Measurements from ENCODE around the gene CDK4.
"Not testable (repeated sequence)": the region's sequence is repeated elsewhere in the genome, so short reads cannot be mapped to it uniquely, and the experiment has no call there.

The CDK4 gene

DNA sequence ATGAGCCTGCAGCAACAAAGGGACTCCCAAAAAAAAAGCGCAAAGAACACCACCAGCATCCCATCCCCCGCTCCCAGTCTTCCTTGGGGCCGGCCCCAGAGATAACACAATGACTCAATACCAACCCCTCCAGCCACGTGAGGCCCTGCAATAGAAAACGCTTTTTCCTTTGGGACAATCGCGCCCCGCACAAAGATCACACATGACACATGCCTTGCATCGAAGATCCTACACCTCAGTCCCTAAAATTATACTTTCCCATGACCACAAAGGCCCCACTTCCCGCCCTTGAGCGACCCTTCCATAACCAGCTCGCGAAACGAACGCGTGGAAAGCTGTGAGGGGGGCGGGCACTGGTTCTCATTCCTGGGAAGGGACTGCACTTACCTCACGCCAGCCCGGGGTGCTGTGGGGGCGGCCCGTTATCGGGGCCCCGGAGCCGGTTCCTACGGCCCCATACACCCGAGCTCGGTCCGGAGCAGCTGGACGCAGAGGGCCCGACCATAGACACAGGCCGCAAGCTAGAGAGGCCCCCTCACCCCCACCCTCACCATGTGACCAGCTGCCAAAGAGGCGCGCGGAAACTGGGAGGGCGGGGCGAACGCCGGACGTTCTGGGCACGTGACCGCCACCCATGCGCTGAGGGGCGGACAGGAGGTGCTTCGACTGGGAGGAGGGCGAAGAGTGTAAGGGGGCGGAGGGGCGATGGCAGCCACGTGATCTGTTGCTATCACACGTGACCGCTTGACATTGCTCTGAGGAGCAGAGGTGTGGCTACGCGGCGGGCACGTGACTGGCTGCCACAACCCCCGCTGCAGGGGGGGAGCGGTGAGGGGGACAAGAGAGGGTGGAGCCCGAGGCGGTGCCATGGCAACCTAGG is at the start of gene CDK4:
Gene CDK4, minus strand, starts transcription at position 523 of the 880 bp plus-strand sequence. CDS start 593 bp downstream, outside the sequence.
- DNase-seq (ENCODE audit: low read depth): peak; percentile 96

DNA sequence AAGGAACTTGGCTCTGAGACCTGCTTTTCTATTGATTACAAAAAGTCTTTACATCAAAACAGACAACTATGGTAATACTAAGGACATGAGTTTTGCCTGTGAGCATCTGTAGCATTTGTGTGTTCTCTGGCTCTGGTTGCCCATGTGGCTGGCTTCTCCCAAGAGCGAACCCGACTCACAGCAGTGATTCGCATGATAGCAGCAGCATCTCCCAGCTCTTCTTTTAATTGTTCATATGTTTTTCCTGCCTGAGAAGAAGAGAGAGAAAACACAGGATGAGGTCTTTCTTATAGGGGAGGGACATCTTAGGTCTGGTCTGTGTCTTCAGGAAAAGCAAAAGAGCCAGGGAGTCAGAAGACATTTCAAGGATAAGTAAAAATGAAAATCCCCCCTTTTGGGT is 48.9 kb upstream of the CDK4 start:
- DNase-seq (ENCODE audit: low read depth): no peak

DNA sequence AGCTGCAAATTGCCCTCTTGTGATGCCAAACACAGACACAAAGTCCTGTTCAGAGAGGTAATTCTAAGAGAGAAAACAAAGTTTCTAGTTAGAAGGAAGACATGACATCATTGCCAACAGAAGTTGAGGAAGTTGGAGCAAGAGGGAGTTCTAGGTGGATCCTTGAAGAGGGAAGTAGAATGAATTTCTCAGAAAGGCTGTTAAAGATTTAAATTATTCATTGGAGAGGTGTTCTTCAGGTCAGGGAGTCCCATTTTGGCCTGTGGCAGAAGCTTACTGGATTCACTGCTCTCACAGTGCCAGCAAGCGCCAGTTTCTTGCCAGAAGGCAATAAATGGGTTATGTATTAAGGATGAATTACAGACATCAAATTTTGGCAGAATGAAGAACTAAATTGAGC is 45.8 kb upstream of the CDK4 start:
- DNase-seq (ENCODE audit: low read depth): no peak

DNA sequence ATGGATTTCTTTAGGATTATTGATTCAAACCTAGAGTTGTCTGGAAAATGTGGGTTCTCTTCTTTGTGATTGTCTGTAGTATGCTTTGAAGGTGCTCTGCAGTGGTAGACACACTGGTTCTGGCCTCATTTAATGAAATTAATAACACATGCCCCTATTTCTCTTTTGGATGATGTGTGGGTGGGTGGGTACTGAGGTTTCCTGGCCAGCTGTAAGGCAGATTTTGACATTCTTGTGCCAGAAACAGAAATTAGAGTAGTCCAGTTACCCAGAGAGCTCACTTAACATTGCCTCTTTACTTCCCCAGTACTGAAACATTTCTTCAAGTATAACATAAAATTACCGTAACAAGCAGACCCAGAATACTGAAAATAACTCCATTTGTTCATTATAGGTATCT is 44.9 kb upstream of the CDK4 start:
- no peak for DNase-seq (ENCODE audit: low read depth)

DNA sequence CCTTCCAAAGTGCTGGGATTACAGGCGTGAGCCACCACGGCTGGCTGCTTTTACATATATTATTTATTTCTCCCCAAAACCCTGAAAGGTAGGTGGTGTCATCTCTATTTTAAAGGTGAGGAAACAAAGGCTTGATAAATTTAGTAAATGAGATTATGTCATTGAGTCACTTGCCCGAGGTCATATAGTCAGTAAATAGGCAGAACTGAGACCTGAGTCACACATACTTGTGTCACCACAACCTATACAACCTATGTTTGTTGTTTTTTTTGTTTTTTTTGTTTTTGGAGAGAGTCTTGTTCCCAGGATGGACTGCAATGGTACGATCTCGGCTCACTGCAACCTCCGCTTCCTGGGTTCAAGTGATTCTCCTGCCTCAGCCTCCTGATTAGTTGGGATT is 43.2 kb upstream of the CDK4 start:
- no peak for DNase-seq (ENCODE audit: low read depth)

DNA sequence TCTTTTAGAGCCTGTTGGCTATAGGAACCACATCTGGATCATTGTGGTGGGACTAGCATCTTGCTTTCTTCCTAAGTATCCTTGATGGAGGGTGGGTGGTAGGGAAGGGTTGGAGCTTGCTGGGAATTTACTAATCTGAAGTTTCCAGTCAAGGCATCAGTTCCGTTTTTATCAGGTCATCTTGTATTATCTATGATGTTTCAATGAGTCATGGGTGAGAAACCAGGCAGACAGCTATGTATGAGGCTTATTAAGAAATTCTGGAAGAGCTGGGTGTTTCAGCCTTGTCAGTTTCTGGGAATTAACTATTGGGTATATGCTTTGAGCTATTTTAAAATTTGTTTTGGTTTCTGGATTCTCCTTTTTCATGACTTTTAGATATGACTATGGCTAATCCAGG is 41.8 kb upstream of the CDK4 start:
- no peak for DNase-seq (ENCODE audit: low read depth)

DNA sequence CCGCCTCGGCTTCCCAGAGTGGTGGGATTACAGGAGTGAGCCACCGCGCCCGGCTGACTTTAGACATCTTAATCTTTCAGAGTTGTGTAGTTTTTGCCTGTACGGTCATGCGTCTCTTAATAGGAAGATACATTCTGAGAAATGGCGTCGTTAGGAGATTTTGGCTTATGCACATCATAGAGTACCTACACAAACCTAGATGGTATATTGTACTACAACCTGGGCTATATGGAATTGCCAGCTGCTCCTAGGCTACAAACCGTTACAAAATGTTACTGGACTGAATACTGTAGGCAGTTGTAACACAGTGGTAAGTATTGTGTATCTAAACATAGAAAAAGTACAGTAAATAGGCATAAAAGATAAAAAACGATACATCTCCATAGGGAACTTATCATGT is 31.8 kb upstream of the CDK4 start:
- no peak for DNase-seq (ENCODE audit: low read depth)

DNA sequence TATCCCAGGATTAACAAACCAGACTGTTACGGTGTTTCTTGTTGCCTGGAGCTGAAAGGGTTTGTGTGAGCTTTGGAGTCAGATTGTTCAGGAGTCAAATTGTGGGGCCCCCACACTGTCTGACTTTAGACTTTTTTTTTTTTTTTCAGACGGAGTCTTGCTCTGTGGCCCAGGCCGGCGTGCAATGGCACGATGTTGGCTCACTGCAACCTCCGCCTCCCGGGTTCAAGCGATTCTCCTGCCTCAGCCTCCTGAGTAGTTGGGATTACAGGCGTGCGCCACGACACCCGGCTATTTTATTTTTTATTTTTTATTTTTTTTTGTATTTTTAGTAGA is 31.3 kb upstream of the CDK4 start:
- no peak for DNase-seq (ENCODE audit: low read depth)

DNA sequence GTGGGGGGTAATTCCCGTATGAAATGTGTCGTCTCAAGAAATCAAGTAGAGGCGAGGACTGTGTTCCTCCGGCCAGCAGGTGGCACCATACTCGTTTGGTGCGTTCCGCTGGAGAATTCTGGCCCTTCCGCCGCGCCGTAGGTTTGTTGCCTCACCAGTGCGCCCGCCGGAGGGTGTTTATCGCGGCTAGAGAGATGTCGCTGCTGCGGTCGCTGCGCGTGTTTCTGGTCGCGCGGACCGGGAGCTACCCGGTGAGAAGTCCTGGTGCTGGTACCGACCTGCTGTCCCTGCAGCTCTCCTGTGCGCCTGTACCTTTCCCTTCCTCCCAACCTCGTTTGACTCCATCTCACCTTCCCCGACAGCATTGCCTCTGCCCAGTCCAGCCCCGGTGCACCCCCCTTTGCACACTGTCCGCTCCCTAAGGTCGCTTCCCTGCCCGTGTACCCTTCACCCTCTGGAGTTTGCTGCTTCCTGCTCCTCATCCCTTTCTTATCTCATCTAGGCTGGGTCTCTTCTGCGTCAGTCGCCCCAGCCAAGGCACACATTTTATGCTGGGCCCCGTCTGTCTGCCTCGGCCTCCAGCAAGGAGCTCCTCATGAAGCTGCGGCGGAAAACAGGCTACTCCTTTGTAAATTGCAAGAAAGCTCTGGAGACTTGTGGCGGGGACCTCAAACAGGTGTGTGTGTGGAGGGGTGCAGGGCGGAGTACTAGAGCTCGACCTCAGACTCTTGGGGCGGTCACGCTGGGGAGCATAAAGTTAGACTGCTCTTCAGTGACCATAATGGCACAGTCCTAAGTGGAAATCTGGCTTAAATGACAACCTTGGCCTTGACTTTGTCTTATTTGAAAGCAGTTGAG is 30.7 kb upstream of the CDK4 start, which contains the start of gene TSFM:
Gene TSFM, plus strand, starts transcription at position 180 of the 858 bp plus-strand sequence. Its CDS starts 15 bp downstream, at position 195.
- DNase-seq (ENCODE audit: low read depth): peak; percentile 92

DNA sequence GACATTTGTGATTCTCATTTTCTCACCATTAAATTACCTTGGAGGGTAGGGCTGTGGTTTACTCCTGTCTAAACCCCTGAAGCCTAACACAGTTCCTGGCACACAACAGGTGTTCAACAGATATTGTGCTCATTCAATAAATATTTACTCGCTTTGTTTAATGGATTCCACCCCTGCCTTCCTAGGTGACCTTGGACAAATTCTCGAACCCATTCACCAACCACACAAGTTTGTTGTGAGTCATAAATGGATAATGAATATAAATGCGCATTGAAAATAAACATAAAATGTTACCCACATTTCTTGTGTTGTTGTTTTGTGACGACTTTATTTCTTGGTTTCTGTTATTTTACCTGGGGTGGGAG is 30.1 kb upstream of the CDK4 start:
- no peak for DNase-seq (ENCODE audit: low read depth)

DNA sequence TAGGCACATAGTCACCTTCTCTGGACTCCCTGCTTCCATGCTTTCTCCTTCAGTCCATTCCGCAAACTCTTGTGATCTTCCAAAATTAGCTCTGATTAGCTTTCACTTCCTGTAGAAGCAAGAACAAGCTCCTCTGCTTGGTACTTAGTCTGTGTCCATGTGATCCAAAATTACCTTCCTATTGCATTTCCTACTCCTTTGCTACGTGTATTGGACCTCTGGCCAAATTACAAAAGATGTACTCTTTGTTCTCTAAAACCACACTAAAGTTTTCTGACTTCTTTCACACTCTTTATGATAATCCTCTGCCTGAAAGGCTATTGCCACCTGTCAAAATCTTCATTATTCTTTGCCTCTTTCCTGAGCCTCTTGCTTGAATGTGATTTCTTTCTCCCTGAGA is 29.7 kb upstream of the CDK4 start:
- no peak for DNase-seq (ENCODE audit: low read depth)

DNA sequence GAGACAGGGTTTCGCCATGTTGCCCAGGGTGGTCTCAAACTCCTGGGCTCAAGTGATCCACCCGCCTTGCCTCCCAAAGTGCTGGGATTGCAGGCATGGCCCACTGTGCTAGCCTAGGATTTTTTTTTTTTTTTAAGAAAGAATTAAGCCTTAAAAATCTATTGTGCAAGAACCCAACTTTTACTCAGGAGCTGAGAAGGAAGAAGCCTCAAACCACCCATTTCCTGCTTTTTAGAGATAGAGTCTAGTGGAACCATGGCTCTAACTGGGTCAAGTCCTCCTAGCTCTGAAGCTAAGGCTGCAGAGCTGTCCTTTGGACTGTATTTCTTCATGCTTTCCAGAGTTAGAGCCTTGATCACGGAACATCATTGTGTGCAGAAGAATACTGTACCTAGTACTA is 29.1 kb upstream of the CDK4 start:
- no peak for DNase-seq (ENCODE audit: low read depth)

DNA sequence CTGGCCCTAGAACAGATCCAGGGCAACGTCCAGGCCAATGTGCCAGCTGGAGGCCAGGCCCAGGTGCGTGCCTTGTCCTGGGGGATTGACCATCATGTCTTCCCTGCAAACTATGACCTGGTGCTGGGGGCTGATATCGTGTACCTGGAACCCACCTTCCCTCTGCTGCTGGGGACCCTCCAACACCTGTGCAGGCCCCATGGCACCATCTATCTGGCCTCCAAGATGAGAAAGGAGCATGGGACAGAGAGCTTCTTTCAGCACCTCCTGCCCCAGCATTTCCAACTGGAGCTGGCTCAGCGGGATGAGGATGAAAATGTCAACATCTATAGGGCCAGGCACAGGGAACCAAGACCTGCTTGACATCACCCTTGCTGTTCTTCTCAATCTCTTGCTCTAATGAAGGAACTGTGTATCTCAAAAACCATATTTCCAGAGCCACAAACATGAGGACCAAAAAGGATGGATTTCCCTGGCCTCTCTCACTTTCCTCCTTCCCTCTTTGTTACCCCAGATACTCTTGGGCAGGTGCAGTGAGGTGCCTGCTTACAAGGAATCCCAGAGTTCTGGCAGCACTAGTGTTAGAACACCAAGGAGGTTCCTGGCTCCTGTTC is 28.3 kb upstream of the CDK4 start:
- no peak for DNase-seq (ENCODE audit: low read depth)

DNA sequence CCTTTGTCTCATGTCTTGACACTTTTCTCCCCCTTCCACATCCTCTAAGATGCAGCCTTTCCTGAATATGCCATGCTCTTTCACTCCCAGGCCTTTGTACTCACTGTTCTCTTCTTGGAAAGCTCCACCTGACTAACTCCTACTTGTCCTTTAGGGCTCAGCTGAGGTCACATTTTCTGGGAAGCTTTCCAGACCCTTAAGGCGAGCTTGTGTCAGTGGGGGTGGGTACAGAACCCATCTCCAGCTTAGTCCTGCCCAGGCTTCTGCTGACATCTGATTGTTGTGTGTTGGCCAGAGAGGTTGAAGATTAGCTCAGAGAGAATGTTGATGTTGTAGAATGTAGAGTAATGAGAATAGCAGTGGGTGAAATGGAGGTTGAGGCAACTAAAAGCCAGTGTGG is 27.6 kb upstream of the CDK4 start:
- DNase-seq (ENCODE audit: low read depth): no peak

DNA sequence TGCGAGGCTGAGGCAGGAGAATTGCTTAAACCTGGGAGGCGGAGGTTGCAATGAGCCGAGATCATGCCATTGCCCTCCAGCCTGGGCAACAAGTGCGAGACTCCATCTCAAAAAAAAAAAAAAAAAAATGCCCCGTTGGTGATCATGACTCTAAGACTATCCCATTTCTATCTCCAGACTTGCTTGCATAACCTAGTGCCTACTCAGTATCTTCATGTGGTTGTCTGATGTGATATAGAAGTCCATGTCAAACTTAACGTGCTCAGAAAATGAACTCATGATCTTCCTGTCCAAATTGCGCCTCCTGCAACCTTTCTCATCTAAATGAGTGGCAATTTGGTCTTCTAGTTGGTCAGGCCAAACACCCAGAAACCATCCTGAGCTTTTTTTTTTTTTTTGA is 25.8 kb upstream of the CDK4 start:
- no peak for DNase-seq (ENCODE audit: low read depth)

DNA sequence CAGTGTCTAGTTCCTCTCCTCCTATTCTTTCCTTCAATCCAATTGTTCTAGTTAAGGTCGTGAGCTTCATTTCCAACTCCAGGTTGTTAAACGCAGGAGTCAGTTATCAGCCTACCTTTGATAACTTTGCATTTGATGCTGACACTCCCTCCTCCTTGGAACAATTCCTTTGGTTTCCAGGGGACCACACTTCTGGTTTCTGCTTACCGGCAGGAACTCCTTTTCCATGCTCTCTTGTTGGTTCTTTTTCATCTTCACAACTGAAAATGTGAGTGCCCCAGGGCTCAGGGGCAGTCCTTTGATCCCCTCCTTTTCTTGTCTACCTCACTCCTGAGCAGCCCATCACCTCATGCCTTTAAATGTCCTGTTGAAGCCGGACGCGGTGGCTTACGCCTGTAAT is 25.3 kb upstream of the CDK4 start:
- no peak for DNase-seq (ENCODE audit: low read depth)

DNA sequence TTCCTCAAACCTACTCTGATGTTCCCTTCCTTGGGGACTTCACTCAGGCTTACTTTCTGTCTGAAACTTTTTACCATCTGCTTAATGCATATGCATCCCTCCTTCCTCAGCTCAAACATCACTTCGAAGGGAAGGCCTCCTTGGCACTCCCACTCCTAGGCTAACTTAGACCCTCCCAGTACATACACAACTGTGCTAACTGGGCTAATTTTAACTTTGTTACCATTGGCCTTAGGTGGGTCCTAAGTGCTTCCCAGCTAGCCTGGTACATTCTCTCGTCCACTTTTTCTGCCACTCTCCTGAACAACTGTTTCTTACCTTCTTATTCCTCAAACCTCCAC is 24.1 kb upstream of the CDK4 start:
- no peak for DNase-seq (ENCODE audit: low read depth)

DNA sequence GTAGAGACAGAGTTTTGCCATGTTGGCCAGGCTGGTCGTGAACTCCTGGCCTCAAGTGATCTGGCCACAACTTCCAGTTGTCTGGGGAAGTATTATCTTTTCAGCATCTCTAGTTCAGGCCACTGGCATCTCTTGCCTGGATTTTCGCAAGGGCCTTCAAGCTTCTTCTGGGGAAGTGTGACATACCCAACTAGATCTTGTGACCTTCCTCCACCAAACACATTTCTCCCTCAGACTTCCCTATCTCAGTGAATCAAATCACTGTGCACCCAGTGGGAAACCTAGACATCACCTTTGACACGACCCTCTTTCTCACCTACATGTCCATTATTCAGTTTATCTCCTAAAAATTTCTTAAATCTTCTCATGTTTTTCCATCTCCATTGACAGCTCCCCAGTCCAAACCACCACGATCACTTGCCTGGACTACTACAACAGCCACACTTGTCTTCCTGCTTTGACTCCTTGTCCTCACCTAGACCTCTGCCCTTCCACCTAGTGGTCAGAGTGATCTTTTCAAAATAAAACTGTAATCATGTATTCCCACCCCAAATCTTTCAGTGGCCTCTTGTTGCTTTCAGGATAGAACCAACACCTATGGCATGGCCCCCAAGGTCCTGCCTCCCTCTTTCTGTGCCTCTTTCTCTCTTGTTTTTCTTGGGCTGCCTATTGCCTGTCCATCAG is 23.6 kb upstream of the CDK4 start:
- no peak for DNase-seq (ENCODE audit: low read depth)

DNA sequence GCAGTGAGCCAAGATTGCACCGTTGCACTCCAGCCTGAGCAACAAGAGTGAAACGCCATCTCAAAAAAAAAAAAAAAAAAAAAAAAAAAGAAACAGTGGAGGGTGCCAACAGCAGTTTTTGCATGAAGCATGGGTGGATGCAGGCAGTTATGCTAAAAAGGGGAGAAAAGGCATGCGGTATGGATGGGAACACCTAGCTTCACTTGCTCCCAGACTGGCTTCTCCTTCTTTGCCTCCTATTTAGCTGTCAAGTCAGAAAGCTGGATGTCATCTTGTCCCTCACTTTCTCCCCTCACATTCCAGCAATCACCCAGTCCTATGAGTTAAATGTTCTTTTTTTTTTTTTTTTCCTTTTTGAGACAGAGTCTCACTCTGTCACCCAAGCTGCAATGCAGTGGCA is 22.9 kb upstream of the CDK4 start:
- no peak for DNase-seq (ENCODE audit: low read depth)

DNA sequence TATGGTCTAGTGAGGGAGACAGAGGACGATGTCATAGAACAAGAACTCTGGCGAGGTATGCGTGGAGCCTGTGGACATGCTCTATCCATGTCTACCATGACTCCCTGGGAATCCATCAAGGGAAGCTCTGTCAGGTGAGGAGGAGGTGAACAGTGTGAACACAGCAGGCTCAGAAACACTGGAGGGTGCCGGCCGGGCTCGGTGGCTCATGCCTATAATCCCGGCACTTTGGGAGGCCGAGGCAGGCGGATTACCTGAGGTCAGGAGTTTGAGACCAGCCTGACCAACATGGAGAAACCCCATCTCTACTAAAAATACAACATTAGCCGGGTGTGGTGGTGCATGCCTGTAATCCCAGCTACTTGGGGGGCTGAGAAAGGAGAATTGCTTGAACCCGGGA is 22.5 kb upstream of the CDK4 start:
- not testable (repeated sequence) for DNase-seq (ENCODE audit: low read depth)

DNA sequence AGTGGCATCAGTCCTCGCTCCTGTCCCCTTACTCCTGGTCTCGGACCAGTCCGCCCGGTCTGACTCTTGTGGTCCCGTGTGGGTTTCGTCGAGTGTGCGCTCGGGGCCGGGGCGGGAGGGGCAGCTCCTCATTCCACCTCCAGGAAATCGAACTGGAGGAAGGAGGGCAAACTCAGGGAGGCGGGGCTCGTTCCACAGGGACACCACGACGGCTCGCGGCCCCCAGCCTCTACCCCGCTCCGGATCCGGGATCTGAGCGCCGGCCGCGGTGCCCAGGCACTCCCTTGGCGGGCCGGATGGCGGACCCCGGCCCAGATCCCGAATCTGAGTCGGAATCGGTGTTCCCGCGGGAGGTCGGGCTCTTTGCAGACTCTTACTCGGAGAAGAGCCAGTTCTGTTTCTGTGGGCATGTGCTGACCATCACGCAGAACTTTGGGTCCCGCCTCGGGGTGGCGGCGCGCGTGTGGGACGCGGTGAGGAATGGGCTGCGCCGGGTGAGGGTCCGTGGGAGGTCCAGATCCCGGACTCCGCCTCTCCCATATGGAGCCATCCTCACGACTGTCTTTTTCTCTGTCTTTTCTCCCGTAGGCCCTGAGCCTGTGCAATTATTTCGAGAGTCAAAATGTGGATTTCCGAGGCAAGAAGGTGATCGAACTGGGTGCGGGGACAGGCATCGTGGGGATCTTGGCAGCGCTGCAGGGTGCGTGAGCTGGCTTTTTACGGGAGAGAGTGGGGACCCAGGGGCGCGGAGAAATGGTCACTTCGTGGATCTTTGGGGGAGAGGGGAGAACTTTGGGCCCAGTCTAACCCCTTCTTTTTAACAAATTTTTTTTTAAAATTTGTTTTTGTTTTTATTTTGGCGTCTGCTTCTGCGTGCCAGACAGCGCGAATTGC is 20.6 kb upstream of the CDK4 start, which contains the start of gene EEF1AKMT3:
Gene EEF1AKMT3, plus strand, starts transcription at position 186 of the 894 bp plus-strand sequence. Its CDS starts 111 bp downstream, at position 297.
- no peak for DNase-seq (ENCODE audit: low read depth)

Measured in stimulated activated CD8-positive, alpha-beta memory T cell treated with anti-CD3 and anti-CD28 coated beads, Interleukin-12 subunit alpha, Interleukin-12 subunit beta, amount 100 ng/mL, for 4 hours (primary cell).